Measurements from ENCODE around the gene FAM131A. TPM values are rescaled to one million over a fixed set of nuclear protein-coding genes. Genes with fewer than 3 reads are reported as not detected.

FAM131A gene
- total RNA-seq, 1 experiment from 2014 or later = 71.7 TPM

GRCh38 chr3:184355261-184356040 lies 18.1 kb downstream of the FAM131A start:
- DNase-seq (ENCODE audit: low read depth) = no peak

GRCh38 chr3:184357248-184358123 lies 20.1 kb downstream of the FAM131A start:
- no peak for DNase-seq (ENCODE audit: low read depth)

- DNase-seq (ENCODE audit: low read depth) = no peak
These were observed 20.8 kb downstream of the FAM131A start for GRCh38 chr3:184358124-184358767.

- no peak for DNase-seq (ENCODE audit: low read depth)
These were observed 21.5 kb downstream of the FAM131A start for GRCh38 chr3:184358921-184359350.

GRCh38 chr3:184359610-184360009 lies 22.2 kb downstream of the FAM131A start:
- DNase-seq (ENCODE audit: low read depth) = no peak

GRCh38 chr3:184360070-184360928 lies 22.9 kb downstream of the FAM131A start:
- DNase-seq (ENCODE audit: low read depth) = no peak

GRCh38 chr3:184360929-184361531 lies 23.6 kb downstream of the FAM131A start:
- no peak for DNase-seq (ENCODE audit: low read depth)

DNA sequence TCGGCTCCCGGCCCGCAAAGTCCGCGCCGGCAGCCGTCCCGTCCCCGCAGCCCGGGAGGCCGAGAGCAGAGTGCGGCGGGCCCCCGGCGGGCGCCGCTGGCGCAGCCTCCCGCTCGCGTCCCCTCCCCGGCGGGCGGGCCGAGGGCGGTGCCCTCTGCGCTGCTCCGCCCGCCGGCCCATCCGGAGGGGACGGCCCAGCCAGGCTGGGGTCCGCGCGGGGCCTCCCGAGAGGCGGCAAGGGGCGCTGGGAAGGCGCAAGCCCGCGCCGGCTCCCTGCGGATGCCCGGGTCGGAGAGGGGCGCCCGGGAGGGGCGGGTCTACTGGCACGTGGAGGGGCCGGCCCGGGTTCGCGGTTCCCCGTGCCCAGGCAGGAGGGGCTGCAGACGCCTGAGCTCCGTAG lies 24.1 kb downstream of the FAM131A start, which contains the start of the genes CLCN2 and POLR2H:
CLCN2 (minus strand) TSS at position 74 of the 400 bp plus-strand sequence. CDS start 126 bp downstream, outside the sequence.
POLR2H (plus strand) TSS at position 179 of the 400 bp plus-strand sequence. CDS start 1,783 bp downstream, outside the sequence.
- peak; percentile 78 for DNase-seq (ENCODE audit: low read depth)

GRCh38 chr3:184361932-184362667 lies 24.7 kb downstream of the FAM131A start:
- peak; percentile 71 for DNase-seq (ENCODE audit: low read depth)

GRCh38 chr3:184362668-184363546 lies 25.5 kb downstream of the FAM131A start:
- peak; percentile 99 for DNase-seq (ENCODE audit: low read depth)

DNA sequence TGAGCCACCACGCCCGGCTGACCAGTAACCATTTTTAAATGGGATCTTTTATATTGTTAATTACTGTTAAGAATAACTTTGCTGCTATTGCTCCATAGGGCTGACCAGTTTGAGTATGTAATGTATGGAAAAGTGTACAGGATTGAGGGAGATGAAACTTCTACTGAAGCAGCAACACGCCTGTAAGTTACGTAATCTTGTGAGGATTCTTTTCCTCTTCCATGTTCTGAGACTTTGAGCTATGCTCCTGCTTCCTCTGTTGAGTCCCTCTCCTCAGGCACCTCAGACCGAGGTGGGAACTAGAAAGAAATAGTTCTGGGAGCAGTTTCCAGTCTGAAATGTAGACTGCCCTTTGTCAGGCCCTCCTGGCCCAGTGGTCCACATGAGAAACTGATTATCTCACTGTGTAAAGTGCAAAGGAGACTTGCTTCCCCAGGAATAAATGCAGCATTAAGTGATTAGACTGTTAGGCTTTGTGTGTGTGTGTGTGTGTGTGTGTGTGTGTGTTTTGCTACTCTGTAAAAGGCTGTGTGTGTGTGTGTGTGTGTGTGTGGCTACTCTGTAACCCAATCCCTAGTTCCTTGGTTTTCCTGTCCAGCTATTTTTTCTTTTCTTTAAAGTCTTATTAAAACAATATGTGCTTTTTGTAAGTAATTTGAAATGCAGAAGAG lies 29.4 kb downstream of the FAM131A start:
- DNase-seq (ENCODE audit: low read depth) = peak; percentile 34

GRCh38 chr3:184368116-184368515 lies 30.7 kb downstream of the FAM131A start:
- no peak for DNase-seq (ENCODE audit: low read depth)

DNA sequence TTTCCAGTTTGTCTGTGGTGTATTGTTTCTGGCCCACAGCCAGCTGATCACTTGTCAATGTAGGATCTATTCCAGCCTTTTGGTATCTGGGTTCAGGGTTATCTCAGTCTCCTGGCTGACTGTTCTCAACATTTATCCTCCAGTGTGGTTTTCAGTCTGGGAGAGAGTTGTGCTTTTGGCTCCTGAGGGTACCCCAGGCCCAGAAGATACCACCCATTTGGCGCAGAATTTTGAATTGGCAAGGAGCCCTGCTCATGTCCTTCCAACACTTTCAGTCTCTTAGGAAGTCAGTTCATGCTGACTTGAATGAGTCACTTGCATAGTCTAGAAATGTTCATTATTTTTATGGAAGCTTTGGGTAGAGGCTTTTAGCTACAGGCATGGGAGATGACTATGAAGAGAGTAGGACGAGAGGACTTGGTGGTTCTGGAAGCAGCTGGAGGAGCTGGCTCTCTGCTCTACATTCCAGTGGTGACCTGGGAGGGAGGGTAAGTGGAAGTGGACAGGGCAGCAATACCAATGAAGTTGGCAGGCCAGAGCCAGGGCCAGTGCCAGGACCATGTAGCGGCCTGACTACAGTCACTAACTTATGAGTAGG lies 31.3 kb downstream of the FAM131A start:
- peak; percentile 54 for DNase-seq (ENCODE audit: low read depth)

DNA sequence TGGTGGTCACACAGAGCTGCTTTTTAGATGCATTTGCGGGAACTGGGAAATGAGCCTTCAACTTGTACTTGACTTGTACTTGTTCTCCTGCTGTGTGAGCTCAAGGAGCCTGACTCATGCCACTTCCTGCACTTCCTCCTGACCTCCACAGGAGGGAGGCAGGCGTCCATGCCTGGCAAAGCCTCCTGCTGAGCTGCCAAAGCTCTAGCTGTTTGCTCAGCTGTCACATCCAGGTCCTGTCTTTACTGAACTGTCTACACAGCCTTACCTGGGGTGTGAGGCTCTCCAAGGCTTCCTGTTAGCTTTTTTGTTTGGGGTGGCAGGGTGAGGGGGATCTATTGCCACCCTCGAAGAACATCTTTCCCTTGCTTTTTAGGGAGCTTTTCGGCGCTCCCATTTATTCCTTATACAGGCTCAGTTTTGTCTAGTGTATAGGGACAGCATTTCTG lies 34.2 kb downstream of the FAM131A start:
- DNase-seq (ENCODE audit: low read depth) = peak; percentile 93

GRCh38 chr3:184372296-184372821 lies 35.0 kb downstream of the FAM131A start:
- no peak for DNase-seq (ENCODE audit: low read depth)

DNA sequence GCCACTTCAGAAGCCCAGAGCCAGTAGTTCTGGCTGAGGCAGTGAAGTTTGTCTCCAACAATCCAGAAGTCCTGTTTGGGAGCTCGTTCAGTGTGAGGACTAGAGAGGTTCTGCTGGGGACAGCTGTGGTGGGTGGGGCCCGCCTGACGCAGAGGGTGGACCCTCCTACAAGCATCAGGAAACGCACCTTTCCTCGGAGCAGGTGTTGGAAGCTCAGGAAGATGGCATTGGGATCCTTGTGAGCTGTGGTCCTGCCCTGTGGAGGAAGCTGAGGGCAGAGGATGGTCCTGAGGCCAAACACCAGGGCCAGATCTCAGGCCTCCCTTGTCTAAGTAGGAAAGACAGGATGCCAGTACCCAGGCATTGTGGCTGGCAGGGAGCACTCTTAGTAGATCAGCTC lies 35.5 kb downstream of the FAM131A start:
- DNase-seq (ENCODE audit: low read depth) = no peak

- no peak for DNase-seq (ENCODE audit: low read depth)
These were observed 36.0 kb downstream of the FAM131A start for GRCh38 chr3:184373422-184373821.
